SK-N-SH (cell line): Measurements from ENCODE around the gene COPS9. TPM values are rescaled to one million over a fixed set of nuclear protein-coding genes. Genes with fewer than 3 reads are reported as not detected.

Experiments used
- CTCF ChIA-PET: fragments of 300-600, 350-600 bp; formaldehyde crosslinking; extraction: SDS; loops from one replicate; lab custom pipeline; 2021; lab: Yijun Ruan, JAX
- POLR2A ChIA-PET: fragments of 350-600 bp; sonication (Branson Sonifier 250); formaldehyde crosslinking; extraction: SDS; loops from one replicate; lab custom pipeline; 2020; ENCODE audit warnings: antibody characterized with exemption, inconsistent platforms; lab: Yijun Ruan, JAX
- DNase-seq: peaks from one replicate; pipeline ENCODE4 v3.0.0; 2012
- H2AFZ ChIP-seq: fragments of 200-600 bp; sonication (generic); 2 replicates; pipeline ENCODE4 v1.8.1; 2016; ENCODE audit warnings: antibody characterized with exemption, mild to moderate bottlenecking, low read depth
- H3F3A ChIP-seq: fragments of 200-600 bp; sonication (generic); replicated peaks from 2 replicates; pipeline ENCODE3; 2016; ENCODE audit warnings: antibody characterized with exemption, mild to moderate bottlenecking; ENCODE audit not compliant: insufficient read depth
- H3K27ac ChIP-seq, 2 experiments: fragments of 200-500 bp in 1 of 2; fragments of 200-600 bp in 1 of 2; sonication (Bioruptor generic) in 1 of 2; sonication (generic), shearing (Covaris generic) in 1 of 2; 2 replicates each; pipeline versions ENCODE4 v1.5.1 to v1.6.1; 2014 to 2016; ENCODE audit warnings: low read depth in 2 of 2, inconsistent platforms in 1 of 2, low read length in 1 of 2, mild to moderate bottlenecking in 1 of 2, mixed read lengths in 1 of 2
- H3K27me3 ChIP-seq: fragments of 200-600 bp; sonication (generic), shearing (Covaris generic); 2 replicates; pipeline ENCODE4 v1.6.1; 2016; ENCODE audit warnings: mixed run types; ENCODE audit not compliant: insufficient read depth
- H3K36me3 ChIP-seq, 2 experiments: fragments of 200-500 bp in 1 of 2; fragments of 200-600 bp in 1 of 2; sonication (Bioruptor generic) in 1 of 2; sonication (generic) in 1 of 2; replicated peaks in 1 of 2; 2 replicates each; pipeline versions ENCODE3 to v1.5.1; 2014 to 2016; ENCODE audit warnings: low read length in 1 of 2, mild to moderate bottlenecking in 1 of 2; ENCODE audit not compliant: insufficient read depth in 2 of 2, control insufficient read depth in 1 of 2
- H3K4me1 ChIP-seq, 2 experiments: fragments of 200-500 bp in 1 of 2; fragments of 200-600 bp in 1 of 2; sonication (Bioruptor generic) in 1 of 2; sonication (generic), shearing (Covaris generic) in 1 of 2; 2 replicates each; pipeline versions ENCODE4 v1.5.1 to v1.6.1; 2014 to 2016; ENCODE audit warnings: low read depth in 1 of 2, low read length in 1 of 2, mixed run types in 1 of 2; ENCODE audit not compliant: insufficient read depth in 2 of 2, control insufficient read depth in 1 of 2
- H3K4me2 ChIP-seq: fragments of 200-600 bp; sonication (generic), shearing (Covaris generic); 2 replicates; pipeline ENCODE4 v1.6.1; 2017; ENCODE audit warnings: mixed run types
- H3K4me3 ChIP-seq, 2 experiments: fragments of 200-500 bp in 1 of 2; fragments of 200-600 bp in 1 of 2; sonication (Bioruptor generic) in 1 of 2; sonication (generic), shearing (Covaris generic) in 1 of 2; 2 replicates each; pipeline versions ENCODE4 v1.5.1 to v1.8.1; 2014 to 2016; ENCODE audit warnings: low read depth in 2 of 2, inconsistent platforms in 1 of 2, low read length in 1 of 2, mild to moderate bottlenecking in 1 of 2, mixed read lengths in 1 of 2, moderate library complexity in 1 of 2
- H3K79me2 ChIP-seq: fragments of 200-600 bp; sonication (generic); 2 replicates; pipeline ENCODE4 v1.8.1; 2017; ENCODE audit warnings: mild to moderate bottlenecking; ENCODE audit not compliant: insufficient read depth
- H3K9ac ChIP-seq: fragments of 200-600 bp; sonication (generic); 2 replicates; pipeline ENCODE4 v1.6.1; 2017; ENCODE audit warnings: mixed run types
- H3K9me2 ChIP-seq: fragments of 200-600 bp; sonication (generic); 2 replicates; pipeline ENCODE4 v1.6.1; 2017; ENCODE audit warnings: mixed run types
- H3K9me3 ChIP-seq: fragments of 200-600 bp; sonication (generic); 2 replicates; pipeline ENCODE4 v1.6.1; 2017; ENCODE audit warnings: mixed run types, mild to moderate bottlenecking, moderate library complexity
- H4K20me1 ChIP-seq: fragments of 200-600 bp; sonication (generic); 2 replicates; pipeline ENCODE4 v1.6.1; 2017; ENCODE audit warnings: mild to moderate bottlenecking, mixed run types; ENCODE audit not compliant: insufficient read depth
- ELF1 ChIP-seq: IDR thresholded peaks from 2 replicates; pipeline ENCODE4 v1.4.0; 2012
- EP300 ChIP-seq, 2 experiments: IDR thresholded peaks; 2 replicates each; pipeline versions ENCODE4 v1.4.0 to v1.6.1; 2012; ENCODE audit warnings: borderline replicate concordance in 1 of 2, low read depth in 1 of 2, low read length in 1 of 2
- EZH2phosphoT487 ChIP-seq: fragments of 200-600 bp; sonication (generic); IDR thresholded peaks from 2 replicates; pipeline ENCODE4 v1.6.1; 2017; ENCODE audit warnings: low read depth, mixed run types, mild to moderate bottlenecking, antibody characterized with exemption, moderate library complexity, borderline replicate concordance
- FOXM1 ChIP-seq: IDR thresholded peaks from 2 replicates; pipeline ENCODE4 v1.4.0; 2012; ENCODE audit warnings: low read depth, mild to moderate bottlenecking
- GATA2 ChIP-seq: sonication (generic); formaldehyde crosslinking; IDR thresholded peaks from 2 replicates; pipeline ENCODE4 v1.5.0; 2020; ENCODE audit warnings: mild to moderate bottlenecking, missing genetic modification reagents
- IRF3 ChIP-seq: fragments of 150-350 bp; IDR thresholded peaks from 2 replicates; pipeline ENCODE4 v1.6.1; 2016; ENCODE audit warnings: mild to moderate bottlenecking, low read depth, low read length
- MEF2A ChIP-seq: IDR thresholded peaks from 2 replicates; pipeline ENCODE4 v1.4.0; 2012; ENCODE audit warnings: low read depth, borderline replicate concordance
- MXI1 ChIP-seq: IDR thresholded peaks from 2 replicates; pipeline ENCODE4 v1.6.1; 2012; ENCODE audit warnings: mild to moderate bottlenecking, low read depth, low read length, improper control_type of control experiment
- PBX3 ChIP-seq: IDR thresholded peaks from 2 replicates; pipeline ENCODE4; 2012
- RXRA ChIP-seq: IDR thresholded peaks from 2 replicates; pipeline ENCODE4 v1.4.0; 2012; ENCODE audit warnings: low read depth, mild to moderate bottlenecking, borderline replicate concordance
- SMC3 ChIP-seq: IDR thresholded peaks from 2 replicates; pipeline ENCODE4 v1.6.1; 2012; ENCODE audit warnings: low read depth, low read length, improper control_type of control experiment
- TAF1 ChIP-seq: IDR thresholded peaks from 2 replicates; pipeline ENCODE4 v1.6.1; 2012; ENCODE audit warnings: low read depth, mild to moderate bottlenecking, low read length, moderate library complexity, borderline replicate concordance
- TEAD4 ChIP-seq: IDR thresholded peaks from 2 replicates; pipeline ENCODE4 v1.4.0; 2012; ENCODE audit warnings: mild to moderate bottlenecking, borderline replicate concordance; ENCODE audit not compliant: insufficient read depth
- USF2 ChIP-seq: fragments of 150-350 bp; IDR thresholded peaks from 2 replicates; pipeline ENCODE4 v1.6.1; 2017; ENCODE audit warnings: antibody characterized with exemption, low read length, low read depth, borderline replicate concordance
- YY1 ChIP-seq: IDR thresholded peaks from 2 replicates; pipeline ENCODE4 v1.4.0; 2012; ENCODE audit warnings: low read depth, mild to moderate bottlenecking
- WGBS: methylation state at CpG from one replicate; pipeline ENCODE4 v1.1.6; 2017; ENCODE audit warnings: low lambda C conversion rate; 5-methylcytosine and 5-hydroxymethylcytosine counted together
- polyA plus RNA-seq, 3 experiments: library from polyadenylated mRNA; depleted of rRNA; stranded (reverse); fragments of >200 nt; gene quantifications; 2 replicates each; pipeline ENCODE4 v1.2.3, GENCODE V29; 2012
- TF ChIP-seq, protein P1 (sequence below): IDR thresholded peaks from 2 replicates; pipeline ENCODE4 v1.4.0; 2012; ENCODE audit warnings: low read depth, borderline replicate concordance
- TF ChIP-seq, protein P2 (sequence below): IDR thresholded peaks from 2 replicates; pipeline ENCODE4 v1.4.0; 2012; ENCODE audit warnings: low read depth
- TF ChIP-seq, protein P3 (sequence below): IDR thresholded peaks from 2 replicates; pipeline ENCODE4 v1.6.1; 2012; ENCODE audit warnings: mild to moderate bottlenecking, low read depth, low read length, moderate library complexity

The COPS9 gene
- polyA plus RNA-seq, 1 of the 3 experiments (the other 2 are of a cell fraction), result 717 TPM

GRCh38 chr2:240163844-240164574 is 27.9 kb upstream of the COPS9 start:
- H2AFZ ChIP-seq, result no peak overlapping the region
- no peaks in the 10 kb centered on the region for H3K27me3 ChIP-seq
- no peaks in the 10 kb centered on the region for H3K79me2 ChIP-seq
- no peak overlapping the region for H3K27ac ChIP-seq
- no peak overlapping the region for H3K9ac ChIP-seq
- no peak overlapping the region for H3K4me2 ChIP-seq
- H3K9me3 ChIP-seq, result no peaks in the 10 kb centered on the region
- H4K20me1 ChIP-seq, result no peaks in the 10 kb centered on the region
- H3K36me3 ChIP-seq, result no peaks in the 10 kb centered on the region
- H3K9me2 ChIP-seq, result no peaks in the 10 kb centered on the region
- H3K4me1 ChIP-seq, result no peaks in the 10 kb centered on the region
- ChIA-PET POLR2A (no interaction called here), CTCF (interaction anchor here (1.1 to 2.1 kb wide), 4 partner anchors 14 to 272 kb away, joined by 3 to 14 read pairs (median 3); no protein-coding TSS in a partner anchor)
- WGBS, result 34% methylated on average over 4 of the region's 4 CpGs
- no peak for DNase-seq
- TF ChIP-seq MXI1 (no peak), TAF1 (no peak), USF2 (no peak), SMC3 (no peak), TEAD4 (no peak), ELF1 (no peak), IRF3 (no peak), EZH2phosphoT487 (no peak), FOXM1 (no peak), RXRA (no peak), GATA2 (no peak), YY1 (no peak), MEF2A (no peak), EP300 (IDR thresholded peaks at IDR 0.05; ENCODE audit: borderline replicate concordance in 1 of 2, low read depth in 1 of 2, low read length in 1 of 2) (no peak), PBX3 (no peak)
- TF ChIP-seq, protein P1, sequence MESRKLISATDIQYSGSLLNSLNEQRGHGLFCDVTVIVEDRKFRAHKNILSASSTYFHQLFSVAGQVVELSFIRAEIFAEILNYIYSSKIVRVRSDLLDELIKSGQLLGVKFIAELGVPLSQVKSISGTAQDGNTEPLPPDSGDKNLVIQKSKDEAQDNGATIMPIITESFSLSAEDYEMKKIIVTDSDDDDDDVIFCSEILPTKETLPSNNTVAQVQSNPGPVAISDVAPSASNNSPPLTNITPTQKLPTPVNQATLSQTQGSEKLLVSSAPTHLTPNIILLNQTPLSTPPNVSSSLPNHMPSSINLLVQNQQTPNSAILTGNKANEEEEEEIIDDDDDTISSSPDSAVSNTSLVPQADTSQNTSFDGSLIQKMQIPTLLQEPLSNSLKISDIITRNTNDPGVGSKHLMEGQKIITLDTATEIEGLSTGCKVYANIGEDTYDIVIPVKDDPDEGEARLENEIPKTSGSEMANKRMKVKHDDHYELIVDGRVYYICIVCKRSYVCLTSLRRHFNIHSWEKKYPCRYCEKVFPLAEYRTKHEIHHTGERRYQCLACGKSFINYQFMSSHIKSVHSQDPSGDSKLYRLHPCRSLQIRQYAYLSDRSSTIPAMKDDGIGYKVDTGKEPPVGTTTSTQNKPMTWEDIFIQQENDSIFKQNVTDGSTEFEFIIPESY, result no peak
- TF ChIP-seq, protein P2, sequence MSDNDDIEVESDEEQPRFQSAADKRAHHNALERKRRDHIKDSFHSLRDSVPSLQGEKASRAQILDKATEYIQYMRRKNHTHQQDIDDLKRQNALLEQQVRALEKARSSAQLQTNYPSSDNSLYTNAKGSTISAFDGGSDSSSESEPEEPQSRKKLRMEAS, result no peak
- TF ChIP-seq, protein P3, sequence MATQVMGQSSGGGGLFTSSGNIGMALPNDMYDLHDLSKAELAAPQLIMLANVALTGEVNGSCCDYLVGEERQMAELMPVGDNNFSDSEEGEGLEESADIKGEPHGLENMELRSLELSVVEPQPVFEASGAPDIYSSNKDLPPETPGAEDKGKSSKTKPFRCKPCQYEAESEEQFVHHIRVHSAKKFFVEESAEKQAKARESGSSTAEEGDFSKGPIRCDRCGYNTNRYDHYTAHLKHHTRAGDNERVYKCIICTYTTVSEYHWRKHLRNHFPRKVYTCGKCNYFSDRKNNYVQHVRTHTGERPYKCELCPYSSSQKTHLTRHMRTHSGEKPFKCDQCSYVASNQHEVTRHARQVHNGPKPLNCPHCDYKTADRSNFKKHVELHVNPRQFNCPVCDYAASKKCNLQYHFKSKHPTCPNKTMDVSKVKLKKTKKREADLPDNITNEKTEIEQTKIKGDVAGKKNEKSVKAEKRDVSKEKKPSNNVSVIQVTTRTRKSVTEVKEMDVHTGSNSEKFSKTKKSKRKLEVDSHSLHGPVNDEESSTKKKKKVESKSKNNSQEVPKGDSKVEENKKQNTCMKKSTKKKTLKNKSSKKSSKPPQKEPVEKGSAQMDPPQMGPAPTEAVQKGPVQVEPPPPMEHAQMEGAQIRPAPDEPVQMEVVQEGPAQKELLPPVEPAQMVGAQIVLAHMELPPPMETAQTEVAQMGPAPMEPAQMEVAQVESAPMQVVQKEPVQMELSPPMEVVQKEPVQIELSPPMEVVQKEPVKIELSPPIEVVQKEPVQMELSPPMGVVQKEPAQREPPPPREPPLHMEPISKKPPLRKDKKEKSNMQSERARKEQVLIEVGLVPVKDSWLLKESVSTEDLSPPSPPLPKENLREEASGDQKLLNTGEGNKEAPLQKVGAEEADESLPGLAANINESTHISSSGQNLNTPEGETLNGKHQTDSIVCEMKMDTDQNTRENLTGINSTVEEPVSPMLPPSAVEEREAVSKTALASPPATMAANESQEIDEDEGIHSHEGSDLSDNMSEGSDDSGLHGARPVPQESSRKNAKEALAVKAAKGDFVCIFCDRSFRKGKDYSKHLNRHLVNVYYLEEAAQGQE, result no peak
- no peaks in the 10 kb centered on the region for H3F3A ChIP-seq
- H3K4me3 ChIP-seq, result no peak overlapping the region
